GM12891 (cell line): ENCODE measurements around the gene HMG20A.

Experiments
- PAX5 ChIP-seq: IDR thresholded peaks from 2 replicates; pipeline ENCODE4 v1.6.1; 2011; ENCODE audit warnings: low read length, moderate library complexity, mild to moderate bottlenecking; ENCODE audit not compliant: insufficient read depth, severe bottlenecking
- POLR2A ChIP-seq: IDR thresholded peaks from 2 replicates; pipeline ENCODE4 v1.6.1; 2011; ENCODE audit warnings: low read depth, low read length, control low read depth
- POLR2AphosphoS5 ChIP-seq: IDR thresholded peaks from 2 replicates; pipeline ENCODE4 v1.6.1; 2011; ENCODE audit warnings: low read depth, low read length, control low read depth
- POU2F2 ChIP-seq: IDR thresholded peaks from 2 replicates; pipeline ENCODE4 v1.6.1; 2011; ENCODE audit warnings: low read depth, mild to moderate bottlenecking, control low read depth, low read length, moderate library complexity
- SPI1 ChIP-seq: IDR thresholded peaks from 2 replicates; pipeline ENCODE4 v1.6.1; 2011; ENCODE audit warnings: low read depth, low read length, control low read depth
- TAF1 ChIP-seq: IDR thresholded peaks from 2 replicates; pipeline ENCODE4 v1.6.1; 2011; ENCODE audit warnings: low read depth, low read length, control low read depth

GRCh38 chr15:77487469-77487842, 66.8 kb downstream of the HMG20A start:
- TF ChIP-seq POLR2A, result no peak
- TF ChIP-seq TAF1, result no peak
- no peak for TF ChIP-seq SPI1
- TF ChIP-seq POLR2AphosphoS5, result no peak
- no peak for TF ChIP-seq POU2F2
- no peak for TF ChIP-seq PAX5
